ENCODE results near the gene GALP. TPM values are rescaled to one million over a fixed set of nuclear protein-coding genes. Genes with fewer than 3 reads are reported as not detected.
"Not testable (repeated sequence)": the region's sequence is repeated elsewhere in the genome, so short reads cannot be mapped to it uniquely, and the experiment has no call there.

Gene GALP
- total RNA-seq (2014; rRNA removed; shearing (Covaris generic)), result not detected in 2 replicates

GRCh38 chr19:56175861-56176307 is at the start of gene GALP:
GALP (plus strand) TSS chr19:56176008; CDS start chr19:56177109, 1,101 bp downstream.
- in situ Hi-C loops (cut with HindIII; ENCODE audit: low sequenced_read_pairs); DNase-seq (ENCODE audit: low spot score): not testable (repeated sequence)

GRCh38 chr19:56126983-56127780 is 48.6 kb upstream of the GALP start:
- DNase-seq (ENCODE audit: low spot score), result no peak
- in situ Hi-C loops (cut with HindIII; ENCODE audit: low sequenced_read_pairs), result no loop called here

GRCh38 chr19:56130006-56130405 is 45.8 kb upstream of the GALP start:
- DNase-seq (ENCODE audit: low spot score), result no peak
- in situ Hi-C loops (cut with HindIII; ENCODE audit: low sequenced_read_pairs), result no loop called here

- no peak for DNase-seq (ENCODE audit: low spot score)
- in situ Hi-C loops (cut with HindIII; ENCODE audit: low sequenced_read_pairs), result no loop called here
Measured at GRCh38 chr19:56131651-56132050, 44.2 kb upstream of the GALP start.

GRCh38 chr19:56132316-56132822 is 43.4 kb upstream of the GALP start:
- DNase-seq (ENCODE audit: low spot score), result no peak
- in situ Hi-C loops (cut with HindIII; ENCODE audit: low sequenced_read_pairs), result no loop called here

GRCh38 chr19:56133858-56134653 is 41.8 kb upstream of the GALP start:
- no peak for DNase-seq (ENCODE audit: low spot score)
- in situ Hi-C loops (cut with HindIII; ENCODE audit: low sequenced_read_pairs), result no loop called here

- in situ Hi-C loops (cut with HindIII; ENCODE audit: low sequenced_read_pairs), result no loop called here
Measured at GRCh38 chr19:56134654-56134921, 41.2 kb upstream of the GALP start.

GRCh38 chr19:56136362-56136761 is 39.4 kb upstream of the GALP start:
- in situ Hi-C loops (cut with HindIII; ENCODE audit: low sequenced_read_pairs), result no loop called here
- no peak for DNase-seq (ENCODE audit: low spot score)

More at GRCh38 chr19:56134654-56134921, 41.2 kb upstream of the GALP start:
- no peak for DNase-seq (ENCODE audit: low spot score)

- DNase-seq (ENCODE audit: low spot score), result no peak
- in situ Hi-C loops (cut with HindIII; ENCODE audit: low sequenced_read_pairs), result no loop called here
Measured at GRCh38 chr19:56137405-56137804, 38.4 kb upstream of the GALP start.

GRCh38 chr19:56138069-56138468 is 37.7 kb upstream of the GALP start:
- DNase-seq (ENCODE audit: low spot score), result no peak
- in situ Hi-C loops (cut with HindIII; ENCODE audit: low sequenced_read_pairs), result no loop called here

GRCh38 chr19:56139847-56140582 is 35.8 kb upstream of the GALP start:
- in situ Hi-C loops (cut with HindIII; ENCODE audit: low sequenced_read_pairs), result no loop called here
- DNase-seq (ENCODE audit: low spot score), result no peak

GRCh38 chr19:56140583-56141416 is 35.0 kb upstream of the GALP start, which contains the start of gene ZNF444:
ZNF444 (plus strand) TSS chr19:56141287; CDS start chr19:56146912, 5,625 bp downstream.
- in situ Hi-C loops (cut with HindIII; ENCODE audit: low sequenced_read_pairs), result no loop called here
- DNase-seq (ENCODE audit: low spot score), result peak; percentile 99

- in situ Hi-C loops (cut with HindIII; ENCODE audit: low sequenced_read_pairs), result no loop called here
- no peak for DNase-seq (ENCODE audit: low spot score)
Measured at GRCh38 chr19:56141417-56141993, 34.3 kb upstream of the GALP start.

GRCh38 chr19:56142087-56142787 is 33.6 kb upstream of the GALP start:
- in situ Hi-C loops (cut with HindIII; ENCODE audit: low sequenced_read_pairs), result no loop called here

GRCh38 chr19:56142897-56143434 is 32.8 kb upstream of the GALP start:
- in situ Hi-C loops (cut with HindIII; ENCODE audit: low sequenced_read_pairs), result no loop called here
- no peak for DNase-seq (ENCODE audit: low spot score)

More at GRCh38 chr19:56142087-56142787, 33.6 kb upstream of the GALP start:
- DNase-seq (ENCODE audit: low spot score), result no peak

GRCh38 chr19:56144376-56144775 is 31.4 kb upstream of the GALP start:
- in situ Hi-C loops (cut with HindIII; ENCODE audit: low sequenced_read_pairs), result no loop called here

GRCh38 chr19:56144831-56145230 is 31.0 kb upstream of the GALP start:
- in situ Hi-C loops (cut with HindIII; ENCODE audit: low sequenced_read_pairs), result no loop called here
- DNase-seq (ENCODE audit: low spot score), result no peak

More at GRCh38 chr19:56144376-56144775, 31.4 kb upstream of the GALP start:
- no peak for DNase-seq (ENCODE audit: low spot score)

Measured in G401 (cell line).